Measurements from ENCODE around the gene TRIM2. TPM values are rescaled to one million over a fixed set of nuclear protein-coding genes. Genes with fewer than 3 reads are reported as not detected.

Gene TRIM2
- total RNA-seq, 2 donors from 2014 or later: 120 to 151 TPM

GRCh38 chr4:153345012-153345981 lies 141.1 kb downstream of the TRIM2 start:
- peak overlapping the region; percentile 97 for H3K4me3 ChIP-seq
- H3K27ac ChIP-seq: no peak overlapping the region
- intact Hi-C loops (cut with DNase I): loop anchor here (2.0 kb wide), 1 partner anchor 230 kb away; no protein-coding TSS in a partner anchor
- TF ChIP-seq, protein P1, sequence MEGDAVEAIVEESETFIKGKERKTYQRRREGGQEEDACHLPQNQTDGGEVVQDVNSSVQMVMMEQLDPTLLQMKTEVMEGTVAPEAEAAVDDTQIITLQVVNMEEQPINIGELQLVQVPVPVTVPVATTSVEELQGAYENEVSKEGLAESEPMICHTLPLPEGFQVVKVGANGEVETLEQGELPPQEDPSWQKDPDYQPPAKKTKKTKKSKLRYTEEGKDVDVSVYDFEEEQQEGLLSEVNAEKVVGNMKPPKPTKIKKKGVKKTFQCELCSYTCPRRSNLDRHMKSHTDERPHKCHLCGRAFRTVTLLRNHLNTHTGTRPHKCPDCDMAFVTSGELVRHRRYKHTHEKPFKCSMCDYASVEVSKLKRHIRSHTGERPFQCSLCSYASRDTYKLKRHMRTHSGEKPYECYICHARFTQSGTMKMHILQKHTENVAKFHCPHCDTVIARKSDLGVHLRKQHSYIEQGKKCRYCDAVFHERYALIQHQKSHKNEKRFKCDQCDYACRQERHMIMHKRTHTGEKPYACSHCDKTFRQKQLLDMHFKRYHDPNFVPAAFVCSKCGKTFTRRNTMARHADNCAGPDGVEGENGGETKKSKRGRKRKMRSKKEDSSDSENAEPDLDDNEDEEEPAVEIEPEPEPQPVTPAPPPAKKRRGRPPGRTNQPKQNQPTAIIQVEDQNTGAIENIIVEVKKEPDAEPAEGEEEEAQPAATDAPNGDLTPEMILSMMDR (IDR thresholded peaks at IDR 0.05): no peak
- peak; percentile 54 for DNase-seq
- H3K36me3 ChIP-seq: no peaks in the 10 kb centered on the region
- H3K27me3 ChIP-seq: no peaks in the 10 kb centered on the region
- H3K4me1 ChIP-seq: no peaks in the 10 kb centered on the region
- H3K9me3 ChIP-seq: no peaks in the 10 kb centered on the region
- H3K9ac ChIP-seq (ENCODE audit: low read depth in 2 of 2, low read length in 2 of 2): peak overlapping the region; percentile 35 to 53

DNA sequence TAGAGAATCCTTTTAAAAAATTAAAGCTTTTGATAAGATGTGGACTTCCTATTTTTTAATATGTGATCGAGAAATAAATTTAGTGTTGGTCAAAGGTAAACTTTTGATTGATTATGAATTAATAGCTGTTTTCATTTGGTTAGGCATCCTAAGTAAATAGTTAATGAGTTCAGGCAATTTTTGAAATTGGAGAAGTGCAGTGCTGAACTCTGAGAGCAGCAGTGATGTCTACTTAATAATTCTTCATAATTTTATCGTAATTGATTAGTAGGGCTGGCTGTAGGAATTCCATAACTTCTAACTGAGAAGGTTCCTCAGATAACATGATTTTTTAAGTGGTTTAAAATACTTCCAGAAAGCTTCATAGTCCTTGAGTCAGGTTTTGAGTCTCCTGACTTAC lies 141.8 kb downstream of the TRIM2 start:
- no peaks in the 10 kb centered on the region for H3K4me1 ChIP-seq
- no peak overlapping the region for H3K27ac ChIP-seq
- no peak overlapping the region for H3K4me3 ChIP-seq
- TF ChIP-seq, protein P1 (IDR thresholded peaks at IDR 0.05): no peak
- H3K27me3 ChIP-seq: no peaks in the 10 kb centered on the region
- intact Hi-C loops (cut with DNase I): no loop called here
- no peaks in the 10 kb centered on the region for H3K9me3 ChIP-seq
- no peak overlapping the region for H3K9ac ChIP-seq (ENCODE audit: low read depth in 2 of 2, low read length in 2 of 2)
- H3K36me3 ChIP-seq: no peaks in the 10 kb centered on the region
- DNase-seq: no peak

DNA sequence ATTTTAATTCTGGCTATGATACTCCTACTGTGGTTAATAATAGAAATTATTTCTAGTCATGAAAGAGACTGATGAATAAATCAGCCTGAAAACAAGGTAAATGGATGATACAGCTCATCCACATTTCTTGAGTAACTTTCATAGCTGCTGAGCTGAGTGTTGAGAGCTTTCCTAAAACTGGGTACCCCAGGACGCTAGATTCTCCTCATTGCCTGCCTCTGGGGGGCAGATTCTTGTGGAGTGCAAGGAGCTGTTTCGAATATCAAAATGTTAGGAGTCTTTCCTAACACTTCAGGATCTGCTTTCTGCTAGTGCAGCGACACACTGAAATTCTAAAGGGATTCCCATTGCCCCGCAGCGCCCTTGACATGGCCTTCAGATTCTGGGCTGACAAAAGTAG lies 142.3 kb downstream of the TRIM2 start:
- no peak for DNase-seq
- Histone ChIP-seq H3K4me3 (no peak overlapping the region), H3K36me3 (no peaks in the 10 kb centered on the region), H3K9me3 (no peaks in the 10 kb centered on the region), H3K4me1 (no peaks in the 10 kb centered on the region), H3K27me3 (no peaks in the 10 kb centered on the region), H3K27ac (no peak overlapping the region), H3K9ac (ENCODE audit: low read depth in 2 of 2, low read length in 2 of 2) (no peak overlapping the region)
- TF ChIP-seq, protein P1 (IDR thresholded peaks at IDR 0.05): no peak
- intact Hi-C loops (cut with DNase I): no loop called here

DNA sequence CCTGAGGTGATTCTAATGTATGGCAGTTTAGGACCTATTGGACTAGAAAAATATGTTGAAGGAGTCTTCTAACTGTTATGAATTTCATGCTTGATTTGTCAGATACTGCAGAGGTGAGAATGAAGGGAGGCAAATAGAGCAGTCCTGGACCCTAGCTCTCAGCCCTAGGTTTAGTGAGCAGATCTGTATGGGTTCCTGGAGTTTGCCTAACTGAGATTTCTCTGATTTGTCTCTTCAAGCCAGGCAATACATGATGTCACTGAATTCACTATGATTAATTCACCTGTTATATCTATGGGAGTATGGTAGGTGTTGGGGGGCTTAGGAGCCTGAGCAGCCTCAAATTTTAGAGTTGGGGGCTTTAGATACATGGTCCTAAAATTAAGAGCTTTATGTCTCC lies 142.9 kb downstream of the TRIM2 start:
- Histone ChIP-seq H3K9me3 (no peaks in the 10 kb centered on the region), H3K4me1 (no peaks in the 10 kb centered on the region), H3K36me3 (no peaks in the 10 kb centered on the region), H3K9ac (ENCODE audit: low read depth in 2 of 2, low read length in 2 of 2) (no peak overlapping the region), H3K27ac (no peak overlapping the region), H3K4me3 (no peak overlapping the region), H3K27me3 (no peaks in the 10 kb centered on the region)
- TF ChIP-seq, protein P1 (IDR thresholded peaks at IDR 0.05): no peak
- no peak for DNase-seq
- intact Hi-C loops (cut with DNase I): no loop called here

DNA sequence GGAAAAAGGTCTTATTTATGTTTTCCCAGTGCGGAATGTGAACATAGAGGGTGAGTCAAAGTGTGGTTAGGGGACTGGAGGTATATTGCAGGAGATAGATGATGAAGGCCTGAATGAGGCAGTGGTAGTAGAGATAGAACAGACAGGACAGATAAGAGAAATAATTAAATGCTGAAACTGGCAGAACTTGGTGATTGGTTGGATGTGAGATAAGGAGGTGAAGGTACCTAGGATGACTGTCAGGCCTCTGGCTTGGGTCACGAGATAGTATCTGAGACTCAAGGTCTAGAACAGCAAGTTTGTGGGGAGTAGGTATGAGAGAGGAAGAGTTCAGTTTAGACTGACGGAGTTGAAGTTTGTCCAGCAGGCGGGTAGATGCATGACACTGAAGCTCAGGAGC lies 143.8 kb downstream of the TRIM2 start:
- intact Hi-C loops (cut with DNase I): no loop called here
- DNase-seq: no peak
- Histone ChIP-seq H3K27me3 (no peaks in the 10 kb centered on the region), H3K9me3 (no peaks in the 10 kb centered on the region), H3K9ac (ENCODE audit: low read depth in 2 of 2, low read length in 2 of 2) (no peak overlapping the region), H3K27ac (no peak overlapping the region), H3K4me1 (no peaks in the 10 kb centered on the region), H3K36me3 (no peaks in the 10 kb centered on the region), H3K4me3 (no peak overlapping the region)
- TF ChIP-seq, protein P1 (IDR thresholded peaks at IDR 0.05): no peak

Data from colonic mucosa (tissue), 4 donors.